PFSK-1 (cell line): Measurements from ENCODE around the gene FDX1.

Experiments
- FOXP2 ChIP-seq: optimal IDR thresholded peaks from 2 replicates; pipeline ENCODE3; 2011; ENCODE audit warnings: borderline replicate concordance, control low read depth, inconsistent platforms; ENCODE audit not compliant: insufficient read depth; ENCODE audit errors: extremely low read length, extremely low read depth
- POLR2AphosphoS5 ChIP-seq: IDR thresholded peaks from 2 replicates; pipeline ENCODE4 v1.6.1; 2012; ENCODE audit warnings: low read depth, mild to moderate bottlenecking, control low read depth, low read length, moderate library complexity
- REST ChIP-seq, 2 experiments: IDR thresholded peaks; 2 replicates each; pipeline versions ENCODE4 v1.6.1 to v1.8.0; 2011 to 2012; ENCODE audit warnings: low read depth in 2 of 2, low read length in 2 of 2, control low read depth in 1 of 2, inconsistent platforms in 1 of 2, mild to moderate bottlenecking in 1 of 2, moderate library complexity in 1 of 2; ENCODE audit not compliant: insufficient read depth in 1 of 2
- SIN3A ChIP-seq: IDR thresholded peaks from 2 replicates; pipeline ENCODE4 v1.6.1; 2012; ENCODE audit warnings: mild to moderate bottlenecking, low read length, moderate library complexity, borderline replicate concordance; ENCODE audit not compliant: insufficient read depth
- TAF1 ChIP-seq: IDR thresholded peaks from 2 replicates; pipeline ENCODE4 v1.6.1; 2012; ENCODE audit warnings: low read length, control low read depth, borderline replicate concordance; ENCODE audit not compliant: insufficient read depth

GRCh38 chr11:110473706-110474105 lies 44.0 kb downstream of the FDX1 start:
- TF ChIP-seq SIN3A (no peak), POLR2AphosphoS5 (no peak), REST (IDR thresholded peaks at IDR 0.05; ENCODE audit: insufficient read depth in 1 of 2, low read depth in 2 of 2, low read length in 2 of 2) (no peak), TAF1 (no peak), FOXP2 (no peak)
